ENCODE data around the gene EMILIN1. TPM values are rescaled to one million over a fixed set of nuclear protein-coding genes. Genes with fewer than 3 reads are reported as not detected.

The EMILIN1 gene
- total RNA-seq, 2 donors from 2014 or later = 8.7 to 14.2 TPM

DNA sequence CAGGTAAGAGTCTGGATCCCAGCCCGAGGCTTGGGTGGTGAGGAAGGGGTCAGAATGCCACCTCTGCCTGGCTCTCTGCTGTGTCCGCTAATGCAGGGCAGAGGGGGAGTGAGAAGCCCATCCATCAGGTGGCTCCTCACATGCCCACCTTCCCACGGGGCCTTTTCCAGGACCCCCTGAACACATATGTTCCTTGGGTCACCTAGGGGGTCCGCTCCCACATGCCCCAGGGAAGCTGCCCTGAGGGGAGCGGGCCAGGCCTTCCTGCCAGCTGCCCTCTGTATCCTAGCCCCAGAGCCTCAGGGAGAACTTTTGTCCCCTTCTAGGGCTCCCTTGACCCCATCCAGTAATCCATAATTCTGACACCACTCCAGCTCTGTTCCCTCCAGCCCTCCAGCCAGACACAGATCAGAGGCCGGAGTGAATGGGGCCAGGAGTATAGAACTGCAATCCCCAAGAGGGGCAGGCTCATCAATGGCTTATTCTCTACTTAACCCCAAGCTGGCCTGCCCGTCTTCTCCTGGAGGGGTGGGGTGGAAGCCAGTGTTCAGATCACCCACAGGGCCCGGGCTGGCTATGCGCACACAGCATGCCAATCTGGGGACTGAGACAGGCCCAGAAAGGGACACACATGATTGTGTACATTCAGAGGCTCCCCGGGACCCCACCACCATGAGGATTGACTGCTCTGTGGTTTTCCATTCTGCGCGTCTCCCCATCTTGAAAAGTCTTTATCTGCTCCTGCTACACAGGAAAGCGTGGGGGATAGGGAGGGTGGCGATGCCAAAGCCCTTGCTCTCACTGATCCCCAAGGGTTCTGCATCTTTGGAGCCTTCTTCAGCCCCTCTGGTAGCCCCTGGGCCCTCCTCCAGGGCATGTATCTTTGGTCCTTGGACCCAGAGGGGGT lies 1.1 kb downstream of the EMILIN1 start:
- ATAC-seq (no peak), DNase-seq (ENCODE audit: low spot score) (no peak)
- Mint-ChIP-seq H3K27ac (peak overlapping the region; percentile 96 to 98), H3K9me3 (no peaks in the 10 kb centered on the region), H3K27me3 (no peaks in the 10 kb centered on the region), H3K4me1 (ENCODE audit: low read depth in 2 of 2) (peaks cover 42 to 59% of the 10 kb centered on the region in 2 donors), H3K36me3 (no peaks in the 10 kb centered on the region), H3K4me3 (peak overlapping the region; percentile 89)

DNA sequence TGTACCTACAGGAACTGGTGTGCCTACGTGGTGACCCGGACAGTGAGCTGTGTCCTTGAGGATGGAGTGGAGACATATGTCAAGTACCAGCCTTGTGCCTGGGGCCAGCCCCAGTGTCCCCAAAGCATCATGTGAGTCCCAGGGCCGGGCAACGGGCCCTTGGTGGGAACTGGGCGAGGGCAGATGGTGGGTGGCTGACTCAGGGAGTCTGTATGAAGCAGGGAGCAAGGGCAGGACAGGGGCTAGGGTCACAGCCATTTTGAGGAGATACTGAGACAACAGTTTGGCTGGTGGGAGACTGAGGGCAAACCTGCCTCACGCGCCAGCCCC lies 1.7 kb downstream of the EMILIN1 start:
- H3K4me1 Mint-ChIP-seq (ENCODE audit: low read depth in 2 of 2) = peaks cover 38 to 53% of the 10 kb centered on the region in 2 donors
- peak overlapping the region; percentile 96 to 98 for H3K27ac Mint-ChIP-seq
- H3K36me3 Mint-ChIP-seq = no peaks in the 10 kb centered on the region
- ATAC-seq = no peak
- no peaks in the 10 kb centered on the region for H3K9me3 Mint-ChIP-seq
- peak overlapping the region; percentile 89 for H3K4me3 Mint-ChIP-seq
- DNase-seq (ENCODE audit: low spot score) = no peak
- H3K27me3 Mint-ChIP-seq = no peaks in the 10 kb centered on the region

- peak overlapping the region; percentile 96 to 98 for H3K27ac Mint-ChIP-seq
- peak overlapping the region; percentile 89 for H3K4me3 Mint-ChIP-seq
- no peak for DNase-seq (ENCODE audit: low spot score)
- no peak for ATAC-seq
- no peaks in the 10 kb centered on the region for H3K36me3 Mint-ChIP-seq
- H3K9me3 Mint-ChIP-seq = no peaks in the 10 kb centered on the region
- no peaks in the 10 kb centered on the region for H3K27me3 Mint-ChIP-seq
- peaks cover 38 to 53% of the 10 kb centered on the region in 2 donors for H3K4me1 Mint-ChIP-seq (ENCODE audit: low read depth in 2 of 2)
Observed at GRCh38 chr2:27080603-27080936, 2.2 kb downstream of the EMILIN1 start.

DNA sequence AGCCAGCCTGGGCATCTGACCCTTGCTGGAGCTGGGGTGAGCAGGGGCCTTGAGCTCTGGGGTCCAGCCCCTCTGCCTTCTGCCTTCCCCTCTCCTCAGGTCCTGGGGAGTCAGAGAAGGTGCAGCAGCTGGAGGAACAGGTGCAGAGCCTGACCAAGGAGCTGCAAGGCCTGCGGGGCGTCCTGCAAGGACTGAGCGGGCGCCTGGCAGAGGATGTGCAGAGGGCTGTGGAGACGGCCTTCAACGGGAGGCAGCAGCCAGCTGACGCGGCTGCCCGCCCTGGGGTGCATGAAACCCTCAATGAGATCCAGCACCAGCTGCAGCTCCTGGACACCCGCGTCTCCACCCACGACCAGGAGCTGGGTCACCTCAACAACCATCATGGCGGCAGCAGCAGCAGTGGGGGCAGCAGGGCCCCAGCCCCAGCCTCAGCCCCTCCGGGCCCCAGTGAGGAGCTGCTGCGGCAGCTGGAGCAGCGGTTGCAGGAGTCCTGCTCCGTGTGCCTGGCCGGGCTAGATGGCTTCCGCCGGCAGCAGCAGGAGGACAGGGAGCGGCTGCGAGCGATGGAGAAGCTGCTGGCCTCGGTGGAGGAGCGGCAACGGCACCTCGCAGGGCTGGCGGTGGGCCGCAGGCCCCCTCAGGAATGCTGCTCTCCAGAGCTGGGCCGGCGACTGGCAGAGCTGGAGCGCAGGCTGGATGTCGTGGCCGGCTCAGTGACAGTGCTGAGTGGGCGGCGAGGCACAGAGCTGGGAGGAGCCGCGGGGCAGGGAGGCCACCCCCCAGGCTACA lies 3.8 kb downstream of the EMILIN1 start:
- Mint-ChIP-seq H3K36me3 (no peaks in the 10 kb centered on the region), H3K4me3 (peak overlapping the region; percentile 89), H3K27ac (peak overlapping the region; percentile 96 to 98), H3K27me3 (no peaks in the 10 kb centered on the region), H3K9me3 (no peaks in the 10 kb centered on the region), H3K4me1 (ENCODE audit: low read depth in 2 of 2) (peaks cover 24 to 45% of the 10 kb centered on the region in 2 donors)
- ATAC-seq = no peak
- DNase-seq (ENCODE audit: low spot score) = no peak

GRCh38 chr2:27082773-27083409 lies 4.5 kb downstream of the EMILIN1 start:
- Mint-ChIP-seq H3K27ac (peak overlapping the region in 1 of 2 donors; percentile 37), H3K9me3 (no peaks in the 10 kb centered on the region), H3K36me3 (no peaks in the 10 kb centered on the region), H3K4me1 (ENCODE audit: low read depth in 2 of 2) (peaks cover 21 to 38% of the 10 kb centered on the region in 2 donors), H3K27me3 (no peaks in the 10 kb centered on the region), H3K4me3 (no peak overlapping the region)
- DNase-seq (ENCODE audit: low spot score) = no peak
- ATAC-seq = no peak

DNA sequence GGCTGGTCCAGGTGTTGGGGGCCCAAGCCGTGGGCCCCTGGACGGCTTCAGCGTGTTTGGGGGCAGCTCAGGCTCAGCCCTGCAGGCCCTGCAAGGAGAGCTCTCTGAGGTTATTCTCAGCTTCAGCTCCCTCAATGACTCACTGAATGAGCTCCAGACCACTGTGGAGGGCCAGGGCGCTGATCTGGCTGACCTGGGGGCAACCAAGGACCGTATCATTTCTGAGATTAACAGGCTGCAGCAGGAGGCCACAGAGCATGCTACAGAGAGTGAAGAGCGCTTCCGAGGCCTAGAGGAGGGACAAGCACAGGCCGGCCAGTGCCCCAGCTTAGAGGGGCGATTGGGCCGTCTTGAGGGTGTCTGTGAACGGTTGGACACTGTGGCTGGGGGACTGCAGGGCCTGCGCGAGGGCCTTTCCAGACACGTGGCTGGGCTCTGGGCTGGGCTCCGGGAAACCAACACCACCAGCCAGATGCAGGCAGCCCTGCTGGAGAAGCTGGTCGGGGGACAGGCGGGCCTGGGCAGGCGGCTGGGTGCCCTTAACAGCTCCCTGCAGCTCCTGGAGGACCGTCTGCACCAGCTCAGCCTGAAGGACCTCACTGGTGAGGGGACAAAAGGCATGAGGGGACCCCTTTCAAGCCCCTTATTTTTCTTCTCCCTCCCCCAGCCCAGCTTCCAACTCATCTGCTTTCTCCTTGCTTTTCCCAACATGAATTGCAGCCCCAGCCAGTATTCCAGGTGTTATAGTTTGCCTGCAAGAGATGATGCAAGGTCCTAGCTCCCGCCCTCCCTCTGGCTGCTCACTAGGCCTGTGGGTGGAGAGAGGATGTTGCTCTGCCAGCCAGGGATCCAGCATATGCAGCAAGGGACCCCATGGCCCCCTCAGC lies 5.2 kb downstream of the EMILIN1 start:
- no peak for DNase-seq (ENCODE audit: low spot score)
- H3K27me3 Mint-ChIP-seq = no peaks in the 10 kb centered on the region
- H3K27ac Mint-ChIP-seq = peak overlapping the region in 1 of 2 donors; percentile 37
- no peaks in the 10 kb centered on the region for H3K36me3 Mint-ChIP-seq
- H3K4me3 Mint-ChIP-seq = no peak overlapping the region
- ATAC-seq = no peak
- peaks cover 18 to 34% of the 10 kb centered on the region in 2 donors for H3K4me1 Mint-ChIP-seq (ENCODE audit: low read depth in 2 of 2)
- no peaks in the 10 kb centered on the region for H3K9me3 Mint-ChIP-seq

- Mint-ChIP-seq H3K4me1 (ENCODE audit: low read depth in 2 of 2) (peaks cover 18 to 33% of the 10 kb centered on the region in 2 donors), H3K4me3 (no peak overlapping the region), H3K27me3 (no peaks in the 10 kb centered on the region), H3K9me3 (no peaks in the 10 kb centered on the region), H3K36me3 (no peaks in the 10 kb centered on the region), H3K27ac (peak overlapping the region; percentile 82 to 85)
- DNase-seq (ENCODE audit: low spot score) = no peak
- ATAC-seq = no peak
Observed at GRCh38 chr2:27084297-27085061, 6.1 kb downstream of the EMILIN1 start.

DNA sequence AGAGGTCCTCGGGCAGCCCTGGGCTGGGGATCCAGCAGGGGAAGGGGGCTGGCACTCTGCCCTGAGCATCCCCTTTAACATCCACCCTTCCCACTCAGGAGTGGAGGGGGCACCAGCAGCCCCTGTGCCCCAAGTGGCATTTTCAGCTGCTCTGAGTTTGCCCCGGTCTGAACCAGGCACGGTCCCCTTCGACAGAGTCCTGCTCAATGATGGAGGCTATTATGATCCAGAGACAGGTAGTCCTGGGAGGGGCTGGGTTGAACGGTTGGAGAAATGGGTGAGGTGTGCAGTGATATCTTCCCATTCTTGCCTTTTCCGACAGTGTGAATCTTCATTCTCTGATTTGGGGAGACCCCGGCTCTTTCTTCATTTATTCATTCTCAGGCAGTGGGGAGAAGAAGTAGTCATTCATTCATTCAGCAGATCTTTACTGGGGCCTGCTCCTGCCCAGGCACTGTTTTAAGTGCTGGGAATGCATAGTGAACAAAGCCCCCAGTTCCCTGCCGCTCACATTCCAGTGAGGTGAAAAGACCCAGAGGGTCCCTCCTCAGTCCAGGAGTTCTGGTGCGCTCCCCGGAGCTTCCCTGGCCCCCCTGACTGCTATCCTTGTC lies 6.8 kb downstream of the EMILIN1 start:
- no peak for ATAC-seq
- Mint-ChIP-seq H3K4me1 (ENCODE audit: low read depth in 2 of 2) (peaks cover 18 to 34% of the 10 kb centered on the region in 2 donors), H3K9me3 (no peaks in the 10 kb centered on the region), H3K27ac (peak overlapping the region; percentile 82 to 85), H3K36me3 (no peaks in the 10 kb centered on the region), H3K27me3 (no peaks in the 10 kb centered on the region), H3K4me3 (peak overlapping the region; percentile 81)
- no peak for DNase-seq (ENCODE audit: low spot score)

- ATAC-seq (peak; percentile 0 to 1), DNase-seq (ENCODE audit: low spot score) (no peak)
- H3K4me1 Mint-ChIP-seq (ENCODE audit: low read depth in 2 of 2) = peaks cover 18 to 31% of the 10 kb centered on the region in 2 donors
- peak overlapping the region; percentile 82 to 85 for H3K27ac Mint-ChIP-seq
- no peaks in the 10 kb centered on the region for H3K9me3 Mint-ChIP-seq
- no peaks in the 10 kb centered on the region for H3K36me3 Mint-ChIP-seq
- no peaks in the 10 kb centered on the region for H3K27me3 Mint-ChIP-seq
- peak overlapping the region; percentile 81 for H3K4me3 Mint-ChIP-seq
Observed at GRCh38 chr2:27085673-27086089, 7.3 kb downstream of the EMILIN1 start.

GRCh38 chr2:27086090-27086723 lies 7.8 kb downstream of the EMILIN1 start:
- H3K27me3 Mint-ChIP-seq = no peaks in the 10 kb centered on the region
- peak; percentile 98 for DNase-seq (ENCODE audit: low spot score)
- no peaks in the 10 kb centered on the region for H3K36me3 Mint-ChIP-seq
- H3K27ac Mint-ChIP-seq = peak overlapping the region; percentile 39 to 82
- H3K4me1 Mint-ChIP-seq (ENCODE audit: low read depth in 2 of 2) = peaks cover 12 to 27% of the 10 kb centered on the region in 2 donors
- H3K9me3 Mint-ChIP-seq = no peaks in the 10 kb centered on the region
- peak; percentile 96 for ATAC-seq
- H3K4me3 Mint-ChIP-seq = peak overlapping the region; percentile 81

DNA sequence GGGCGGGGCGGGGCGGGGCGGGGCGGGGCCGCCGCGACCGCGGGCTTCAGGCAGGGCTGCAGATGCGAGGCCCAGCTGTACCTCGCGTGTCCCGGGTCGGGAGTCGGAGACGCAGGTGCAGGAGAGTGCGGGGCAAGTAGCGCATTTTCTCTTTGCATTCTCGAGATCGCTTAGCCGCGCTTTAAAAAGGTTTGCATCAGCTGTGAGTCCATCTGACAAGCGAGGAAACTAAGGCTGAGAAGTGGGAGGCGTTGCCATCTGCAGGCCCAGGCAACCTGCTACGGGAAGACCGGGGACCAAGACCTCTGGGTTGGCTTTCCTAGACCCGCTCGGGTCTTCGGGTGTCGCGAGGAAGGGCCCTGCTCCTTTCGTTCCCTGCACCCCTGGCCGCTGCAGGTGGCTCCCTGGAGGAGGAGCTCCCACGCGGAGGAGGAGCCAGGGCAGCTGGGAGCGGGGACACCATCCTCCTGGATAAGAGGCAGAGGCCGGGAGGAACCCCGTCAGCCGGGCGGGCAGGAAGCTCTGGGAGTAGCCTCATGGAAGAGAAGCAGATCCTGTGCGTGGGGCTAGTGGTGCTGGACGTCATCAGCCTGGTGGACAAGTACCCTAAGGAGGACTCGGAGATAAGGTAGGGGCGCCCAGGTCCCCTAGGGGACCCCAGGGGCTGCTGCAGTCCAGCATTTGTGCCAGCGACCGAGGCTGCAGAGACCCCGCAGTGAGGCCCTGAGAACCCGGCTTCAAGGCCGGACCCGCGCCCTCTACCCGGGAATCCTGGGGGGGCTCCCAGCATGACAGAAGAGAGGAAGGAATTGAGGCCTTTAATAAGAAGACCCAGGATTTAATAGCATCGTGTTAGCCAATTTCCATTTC lies 8.5 kb downstream of the EMILIN1 start, which contains the start of gene KHK:
Gene KHK (plus strand): TSS at position 49 of the 870 bp plus-strand sequence. CDS start 488 bp downstream, at position 537.
- peak in 1 of 2 donors; percentile 0 for ATAC-seq
- Mint-ChIP-seq H3K9me3 (no peaks in the 10 kb centered on the region), H3K4me3 (peak within 1 kb of the TSS; percentile 81), H3K36me3 (no peaks in the 10 kb centered on the region), H3K27ac (peak within 1 kb of the TSS; percentile 82 to 85), H3K27me3 (no peaks in the 10 kb centered on the region), H3K4me1 (ENCODE audit: low read depth in 2 of 2) (peaks cover 7 to 23% of the 10 kb centered on the region in 2 donors)
- no peak for DNase-seq (ENCODE audit: low spot score)

Measured in natural killer cell treated with Interleukin-12 subunit alpha and Interleukin-12 subunit beta and Interleukin-15 and Interleukin-18, amount 100 ng/mL, for 72 hours (primary cell).